Esophagus muscularis mucosa (tissue), 4 donors: Measurements from ENCODE around the gene GSTO2.

Experiments
- CTCF ChIP-seq, 3 experiments: fragments of 200-600 bp in 2 of 3; fragments of 450-650 bp in 1 of 3; sonication (generic) in 2 of 3; IDR thresholded peaks; one replicate each; pipeline ENCODE4 v1.5.1; 2017 to 2019; ENCODE audit warnings: antibody characterized with exemption in 3 of 3, mild to moderate bottlenecking in 2 of 3, moderate library complexity in 1 of 3
- EP300 ChIP-seq: sonication (generic); formaldehyde crosslinking; IDR thresholded peaks from one replicate; pipeline ENCODE4 v1.6.1; 2017; ENCODE audit warnings: antibody characterized with exemption
- POLR2A ChIP-seq: fragments of 450-650 bp; IDR thresholded peaks from one replicate; pipeline ENCODE4 v1.6.1; 2017; ENCODE audit warnings: antibody characterized with exemption, moderate library complexity, mild to moderate bottlenecking, low read depth

- TF ChIP-seq POLR2A (no peak), CTCF (IDR thresholded peaks at IDR 0.05) (no peak), EP300 (no peak)
Observed at GRCh38 chr10:104264783-104265182, 4.2 kb upstream of the GSTO2 start.
